Measurements from ENCODE around the gene TPRG1L.

GRCh38 chr1:3609769-3610526 lies 14.9 kb upstream of the TPRG1L start:
- no peak for TF ChIP-seq PKNOX1 (IDR thresholded peaks at IDR 0.05)
- no peak for TF ChIP-seq HDGF (IDR thresholded peaks at IDR 0.05; ENCODE audit: borderline replicate concordance)
- no peak for TF ChIP-seq SP1 (IDR thresholded peaks at IDR 0.05)
- no peak for TF ChIP-seq BHLHE40 (IDR thresholded peaks at IDR 0.05; ENCODE audit: borderline replicate concordance)
- TF ChIP-seq FOXM1 (IDR thresholded peaks at IDR 0.05; ENCODE audit: borderline replicate concordance) = no peak
- TF ChIP-seq SUZ12 (IDR thresholded peaks at IDR 0.05) = no peak
- no peak for TF ChIP-seq TARDBP (IDR thresholded peaks at IDR 0.05)
- no peak for TF ChIP-seq ELF4 (IDR thresholded peaks at IDR 0.05)
- TF ChIP-seq FOXK2 (IDR thresholded peaks at IDR 0.05) = no peak
- TF ChIP-seq ARNT (IDR thresholded peaks at IDR 0.05) = no peak
- no peak for TF ChIP-seq LEF1 (IDR thresholded peaks at IDR 0.05; ENCODE audit: borderline replicate concordance)
- no peak for TF ChIP-seq CTBP1 (IDR thresholded peaks at IDR 0.05; ENCODE audit: borderline replicate concordance)

All from HEK293T (cell line).